A673 (cell line): ENCODE data around the gene EGLN2. TPM values are rescaled to one million over a fixed set of nuclear protein-coding genes. Genes with fewer than 3 reads are reported as not detected.
"Not testable (repeated sequence)": the region's sequence is repeated elsewhere in the genome, so short reads cannot be mapped to it uniquely, and the experiment has no call there.

Experiments used
- BruUV-seq: library from RNA; stranded (reverse); fragments of 400-500 nt; replicated peaks from 2 replicates; lab custom pipeline; 2021; lab: Mats Ljungman, UMichigan
- CTCF ChIA-PET: fragments of 300-600 bp; sonication (Branson Sonifier 250); formaldehyde crosslinking; loops from one replicate; lab custom pipeline; 2022; ENCODE audit warnings: antibody characterized with exemption; lab: Charles Lee
- POLR2A ChIA-PET: fragments of 300-600 bp; sonication (Branson Sonifier 250); formaldehyde crosslinking; loops from one replicate; lab custom pipeline; 2022; ENCODE audit warnings: antibody characterized with exemption; ENCODE audit not compliant: low non-redundant PET; lab: Charles Lee
- DNase-seq: peaks from one replicate; pipeline ENCODE4 v3.0.0-alpha.2; 2015; ENCODE audit warnings: low spot score
- H3K27ac ChIP-seq: fragments of 200-600 bp; sonication (generic); 2 replicates; pipeline ENCODE4 v1.5.1; 2016; ENCODE audit warnings: mixed run types, low read depth, mild to moderate bottlenecking, mixed read lengths, antibody characterized with exemption, low read length; ENCODE audit not compliant: poor library complexity, severe bottlenecking
- H3K27me3 ChIP-seq: fragments of 200-600 bp; sonication (generic); replicated peaks from 2 replicates; pipeline ENCODE4 v1.6.1; 2017; ENCODE audit warnings: mixed run types, low read depth, mild to moderate bottlenecking, mixed read lengths, antibody characterized with exemption, low read length; ENCODE audit not compliant: insufficient read depth, poor library complexity
- H3K36me3 ChIP-seq: fragments of 200-600 bp; sonication (generic); 2 replicates; pipeline ENCODE4 v1.6.1; 2016; ENCODE audit warnings: mixed run types, mild to moderate bottlenecking, mixed read lengths, antibody characterized with exemption, low read length; ENCODE audit not compliant: insufficient read depth, poor library complexity, severe bottlenecking
- H3K4me1 ChIP-seq: fragments of 200-600 bp; sonication (generic); 2 replicates; pipeline ENCODE4 v1.6.1; 2017; ENCODE audit warnings: mixed run types, mild to moderate bottlenecking, mixed read lengths, antibody characterized with exemption, low read length; ENCODE audit not compliant: insufficient read depth, poor library complexity, severe bottlenecking
- H3K4me3 ChIP-seq: fragments of 200-600 bp; sonication (generic); 2 replicates; pipeline ENCODE4 v1.5.1; 2016; ENCODE audit warnings: low read depth, mixed run types, mild to moderate bottlenecking, mixed read lengths, low read length; ENCODE audit not compliant: poor library complexity, severe bottlenecking
- H3K9me3 ChIP-seq: fragments of 200-600 bp; sonication (generic); 2 replicates; pipeline ENCODE4 v1.6.1; 2016; ENCODE audit warnings: mixed run types, low read depth, mild to moderate bottlenecking, mixed read lengths, antibody characterized with exemption, low read length; ENCODE audit not compliant: poor library complexity, severe bottlenecking
- CTCF ChIP-seq: fragments of 300-800, 200-600 bp; sonication (generic); conservative IDR thresholded peaks from 2 replicates; pipeline ENCODE4 v1.5.1; 2017; ENCODE audit warnings: low read depth, mild to moderate bottlenecking, antibody characterized with exemption, low read length, moderate library complexity, mixed read lengths
- EZH2 ChIP-seq: fragments of 200-600 bp; sonication (generic); IDR thresholded peaks from 2 replicates; pipeline ENCODE4 v1.6.1; 2017; ENCODE audit warnings: borderline replicate concordance, low read depth, mild to moderate bottlenecking, mixed read lengths, antibody characterized with exemption, low read length; ENCODE audit not compliant: poor library complexity, severe bottlenecking
- intact Hi-C: fragments of 100-400 bp; cut with micrococcal nuclease; formaldehyde crosslinking; loops from one replicate; pipeline ENCODE4 v1.10.0; 2022; ENCODE audit not compliant: unreplicated experiment
- total RNA-seq: library from RNA; stranded (reverse); gene quantifications from 2 replicates; pipeline ENCODE4 v1.2.3, GENCODE V29; 2021

EGLN2 gene
- total RNA-seq, 1 experiment from 2014 or later, result 113 TPM

- H3K9me3 ChIP-seq, result no peaks in the 10 kb centered on the region
- no peak overlapping the region for H3K4me3 ChIP-seq
- no peak for DNase-seq
- H3K4me1 ChIP-seq, result no peaks in the 10 kb centered on the region
- intact Hi-C loops, result no loop called here
- ChIA-PET POLR2A (no interaction called here), CTCF (no interaction called here)
- H3K27me3 ChIP-seq, result no peaks in the 10 kb centered on the region
- TF ChIP-seq CTCF, result no peak
- TF ChIP-seq EZH2, result no peak
- H3K36me3 ChIP-seq, result no peaks in the 10 kb centered on the region
- no peak overlapping the region for H3K27ac ChIP-seq
- BruUV-seq, result no TSS peak
These were observed 37.9 kb downstream of the EGLN2 start for GRCh38 chr19:40836754-40837429.

- POLR2A ChIA-PET, H3K4me3 ChIP-seq: not testable (repeated sequence)
These were observed 39.5 kb downstream of the EGLN2 start for GRCh38 chr19:40838477-40838876.

GRCh38 chr19:40842012-40842411 lies 43.0 kb downstream of the EGLN2 start:
- intact Hi-C loops, H3K4me1 ChIP-seq, H3K9me3 ChIP-seq, H3K36me3 ChIP-seq, H3K27me3 ChIP-seq, H3K27ac ChIP-seq, BruUV-seq, CTCF ChIA-PET, H3K4me3 ChIP-seq, DNase-seq, POLR2A ChIA-PET: not testable (repeated sequence)

More at GRCh38 chr19:40838477-40838876, 39.5 kb downstream of the EGLN2 start:
- CTCF ChIA-PET, result interaction anchor here (0.7 kb wide), 1 partner anchor 360 kb away, joined by 8 read pairs; no protein-coding TSS in a partner anchor
- H3K9me3 ChIP-seq, DNase-seq, H3K4me1 ChIP-seq, H3K36me3 ChIP-seq, intact Hi-C loops, H3K27ac ChIP-seq, H3K27me3 ChIP-seq, BruUV-seq: not testable (repeated sequence)

GRCh38 chr19:40842997-40843652 lies 44.1 kb downstream of the EGLN2 start:
- DNase-seq, H3K4me3 ChIP-seq, CTCF ChIA-PET, H3K36me3 ChIP-seq, BruUV-seq, H3K27ac ChIP-seq, intact Hi-C loops, H3K4me1 ChIP-seq, POLR2A ChIA-PET, H3K9me3 ChIP-seq, H3K27me3 ChIP-seq: not testable (repeated sequence)

- H3K4me1 ChIP-seq, H3K4me3 ChIP-seq, H3K27ac ChIP-seq, POLR2A ChIA-PET, H3K36me3 ChIP-seq, DNase-seq, CTCF ChIA-PET, H3K27me3 ChIP-seq, BruUV-seq, H3K9me3 ChIP-seq, intact Hi-C loops: not testable (repeated sequence)
These were observed 44.7 kb downstream of the EGLN2 start for GRCh38 chr19:40843653-40844052.

- H3K36me3 ChIP-seq, H3K9me3 ChIP-seq, H3K4me3 ChIP-seq, CTCF ChIA-PET, intact Hi-C loops, H3K4me1 ChIP-seq, POLR2A ChIA-PET, DNase-seq, BruUV-seq, H3K27ac ChIP-seq: not testable (repeated sequence)
- H3K27me3 ChIP-seq, result peaks cover 11% of the 10 kb centered on the region
These were observed 47.7 kb downstream of the EGLN2 start for GRCh38 chr19:40846722-40847121.
